Endothelial cell of umbilical vein (primary cell): ENCODE results near the gene RAP1GAP2. TPM values are rescaled to one million over a fixed set of nuclear protein-coding genes. Genes with fewer than 3 reads are reported as not detected.
A peak's percentile ranks its signal among the peaks of the same experiment; 100 is the strongest.

Experiments used
- BruUV-seq: library from RNA; stranded (reverse); fragments of 400-500 nt; replicated peaks from 2 replicates; lab custom pipeline; 2021; lab: Mats Ljungman, UMichigan
- CTCF ChIA-PET: fragments of 300-600, 350-600 bp; sonication (Branson Sonifier 250); formaldehyde crosslinking; loops from one replicate; lab custom pipeline; 2021; ENCODE audit warnings: antibody characterized with exemption, inconsistent platforms; lab: Charles Lee
- POLR2A ChIA-PET: fragments of 300-600, 350-600 bp; sonication (Branson Sonifier 250); formaldehyde crosslinking; loops from one replicate; lab custom pipeline; 2021; ENCODE audit warnings: antibody characterized with exemption, inconsistent platforms; lab: Charles Lee
- DNase-seq: peaks from one replicate; pipeline ENCODE4 v3.0.0-alpha.2; 2011; ENCODE audit warnings: low read depth, low spot score
- FAIRE-seq: peaks from 2 replicates; lab custom pipeline; 2011; peaks lifted over from hg19 to GRCh38; lab: Jason Lieb, UNC
- H2AFZ ChIP-seq: 2 replicates; pipeline ENCODE4 v1.6.0; 2012; ENCODE audit warnings: low read depth, low read length, control low read depth, inconsistent platforms
- H3K27ac ChIP-seq: 2 replicates; pipeline ENCODE4 v1.5.1; 2011; ENCODE audit warnings: low read depth, mild to moderate bottlenecking, control low read depth, low read length, moderate library complexity; ENCODE audit not compliant: insufficient read depth
- H3K27me3 ChIP-seq, 2 experiments: 2 replicates each; pipeline versions ENCODE4 v1.6.0 to v1.6.1; 2011; ENCODE audit warnings: low read length in 2 of 2, mixed read lengths in 1 of 2; ENCODE audit not compliant: control insufficient read depth in 2 of 2, insufficient read depth in 2 of 2
- H3K36me3 ChIP-seq, 2 experiments: 2 replicates in 1 of 2; 3 replicates in 1 of 2; pipeline ENCODE4 v1.5.1; 2011; ENCODE audit warnings: low read length in 2 of 2, mild to moderate bottlenecking in 1 of 2, moderate library complexity in 1 of 2; ENCODE audit not compliant: control insufficient read depth in 2 of 2, insufficient read depth in 2 of 2; ENCODE audit errors: extremely low read depth in 1 of 2
- H3K4me1 ChIP-seq: 3 replicates; pipeline ENCODE4 v1.5.1; 2011; ENCODE audit warnings: mild to moderate bottlenecking, low read length; ENCODE audit not compliant: control insufficient read depth, insufficient read depth; ENCODE audit errors: extremely low read depth
- H3K4me2 ChIP-seq: 2 replicates; pipeline ENCODE4 v1.6.1; 2011; ENCODE audit warnings: low read length, control low read depth, mixed read lengths; ENCODE audit not compliant: insufficient read depth
- H3K4me3 ChIP-seq, 3 experiments: fragments of 200-600 bp in 1 of 3; sonication (generic), shearing (Covaris generic) in 1 of 3; replicated peaks in 1 of 3; 2 replicates each; pipeline ENCODE4 v1.5.1; 2011 to 2016; ENCODE audit warnings: control low read depth in 3 of 3, low read length in 3 of 3, mild to moderate bottlenecking in 2 of 3, inconsistent platforms in 1 of 3, low read depth in 1 of 3, moderate library complexity in 1 of 3; ENCODE audit not compliant: insufficient read depth in 1 of 3
- H3K79me2 ChIP-seq: 2 replicates; pipeline ENCODE4 v1.6.0; 2012; ENCODE audit warnings: low read length, inconsistent platforms; ENCODE audit not compliant: control insufficient read depth, insufficient read depth
- H3K9ac ChIP-seq: replicated peaks from 2 replicates; pipeline ENCODE3; 2011; ENCODE audit warnings: low read length, control low read depth; ENCODE audit not compliant: insufficient read depth; ENCODE audit errors: extremely low read depth
- H3K9me1 ChIP-seq: replicated peaks from 3 replicates; pipeline ENCODE4 v1.6.0; 2011; ENCODE audit warnings: mild to moderate bottlenecking, low read length; ENCODE audit not compliant: control insufficient read depth, insufficient read depth; ENCODE audit errors: extremely low read depth
- H3K9me3 ChIP-seq: replicated peaks from 2 replicates; pipeline ENCODE4 v1.5.1; 2012; ENCODE audit warnings: low read length, inconsistent platforms; ENCODE audit not compliant: control insufficient read depth, insufficient read depth
- H4K20me1 ChIP-seq: replicated peaks from 2 replicates; pipeline ENCODE3; 2011; ENCODE audit warnings: mild to moderate bottlenecking, low read length; ENCODE audit not compliant: control insufficient read depth, insufficient read depth; ENCODE audit errors: extremely low read depth
- EZH2 ChIP-seq: IDR thresholded peaks from 2 replicates; pipeline ENCODE4 v1.6.1; 2012; ENCODE audit warnings: borderline replicate concordance, low read depth, mild to moderate bottlenecking, moderate library complexity, low read length, inconsistent platforms; ENCODE audit not compliant: severe bottlenecking
- GATA2 ChIP-seq: IDR thresholded peaks from 2 replicates; pipeline ENCODE4 v1.7.0; 2011; ENCODE audit warnings: low read depth, mild to moderate bottlenecking, moderate library complexity, mixed read lengths, low read length; ENCODE audit not compliant: insufficient read length, insufficient read depth
- JUN ChIP-seq: IDR thresholded peaks from 2 replicates; pipeline ENCODE4 v1.6.1; 2011; ENCODE audit warnings: borderline replicate concordance, low read depth; ENCODE audit not compliant: insufficient read length, insufficient read depth
- POLR2AphosphoS5 ChIP-seq: IDR thresholded peaks from 2 replicates; pipeline ENCODE4 v1.6.1; 2012; ENCODE audit warnings: low read depth, mild to moderate bottlenecking, control low read depth, low read length, moderate library complexity; ENCODE audit not compliant: insufficient read depth
- dilution Hi-C: fragments of 300-500 bp; cut with MboI; formaldehyde crosslinking; loops from one replicate; pipeline ENCODE4 v1.15.0; 2019; ENCODE audit warnings: low sequenced_read_pairs; ENCODE audit not compliant: extremely low pct_ligation_motif_present
- intact Hi-C: fragments of 100-400 bp; cut with micrococcal nuclease; formaldehyde crosslinking; loops from one replicate; pipeline ENCODE4 v1.10.0; 2022
- polyA plus RNA-seq, 4 experiments: library from polyadenylated mRNA; depleted of rRNA in 3 of 4; stranded (reverse) in 3 of 4; unstranded in 1 of 4; fragments of >200 nt; gene quantifications; 2 replicates each; pipeline versions ENCODE4 v1.2.1 to v1.2.3, GENCODE V29; 2011 to 2012; ENCODE audit warnings: missing spikeins in 1 of 4
- total RNA-seq: library from RNA; stranded (reverse); gene quantifications from 2 replicates; pipeline ENCODE4 v1.2.3, GENCODE V29; 2021
- TF ChIP-seq, protein P1 (sequence below): IDR thresholded peaks from 2 replicates; pipeline ENCODE4 v1.6.1; 2011; ENCODE audit not compliant: insufficient read depth, insufficient read length

Gene RAP1GAP2
- total and polyA plus RNA-seq, 2 donors (not counting 3 experiments of a cell fraction or from before 2014, with no cell fraction given) = 1.4 to 3.6 TPM

DNA sequence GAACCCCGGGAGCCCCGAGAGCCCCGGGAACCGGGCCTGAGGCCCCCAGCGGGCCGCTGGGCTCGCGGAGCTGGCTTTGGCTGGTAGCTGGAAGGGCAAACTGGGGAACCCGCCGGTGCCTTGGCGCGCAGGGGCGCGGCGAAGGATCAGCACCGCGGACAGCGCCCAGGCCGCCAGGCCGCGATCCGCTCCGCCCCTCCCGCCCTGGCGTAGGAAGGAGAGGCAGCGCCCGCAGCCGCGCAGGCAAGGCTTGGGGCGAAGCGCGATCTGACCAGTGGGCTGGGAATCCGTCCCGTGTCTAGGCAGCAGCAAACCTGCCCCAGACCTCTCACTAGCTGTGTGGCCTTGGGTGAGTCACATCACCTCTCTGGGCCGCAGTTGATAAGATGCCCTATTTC lies 46.5 kb upstream of the RAP1GAP2 start:
- FAIRE-seq (peak; percentile 84), DNase-seq (peak; percentile 68)
- Histone ChIP-seq H3K4me2 (no peak overlapping the region), H3K79me2 (no peaks in the 10 kb centered on the region), H3K9me3 (no peaks in the 10 kb centered on the region), H2AFZ (no peak overlapping the region), H3K4me3 (no peak overlapping the region), H3K9me1 (no peaks in the 10 kb centered on the region), H3K27ac (no peak overlapping the region), H3K9ac (no peak overlapping the region), H3K27me3 (peaks cover 17 to 18% of the 10 kb centered on the region in 2 experiments), H3K4me1 (no peaks in the 10 kb centered on the region), H3K36me3 (no peaks in the 10 kb centered on the region), H4K20me1 (no peaks in the 10 kb centered on the region)
- dilution Hi-C loops (no loop called here), intact Hi-C loops (no loop called here)
- no TSS peak for BruUV-seq
- TF ChIP-seq, protein P1, sequence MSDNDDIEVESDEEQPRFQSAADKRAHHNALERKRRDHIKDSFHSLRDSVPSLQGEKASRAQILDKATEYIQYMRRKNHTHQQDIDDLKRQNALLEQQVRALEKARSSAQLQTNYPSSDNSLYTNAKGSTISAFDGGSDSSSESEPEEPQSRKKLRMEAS = no peak
- no peak for TF ChIP-seq EZH2
- no peak for TF ChIP-seq GATA2
- no peak for TF ChIP-seq JUN
- POLR2A ChIA-PET = no interaction called here
- CTCF ChIA-PET = interaction anchor here (0.6 to 1.0 kb wide), 2 partner anchors 24 to 176 kb away, joined by 3 read pairs; no protein-coding TSS in a partner anchor

DNA sequence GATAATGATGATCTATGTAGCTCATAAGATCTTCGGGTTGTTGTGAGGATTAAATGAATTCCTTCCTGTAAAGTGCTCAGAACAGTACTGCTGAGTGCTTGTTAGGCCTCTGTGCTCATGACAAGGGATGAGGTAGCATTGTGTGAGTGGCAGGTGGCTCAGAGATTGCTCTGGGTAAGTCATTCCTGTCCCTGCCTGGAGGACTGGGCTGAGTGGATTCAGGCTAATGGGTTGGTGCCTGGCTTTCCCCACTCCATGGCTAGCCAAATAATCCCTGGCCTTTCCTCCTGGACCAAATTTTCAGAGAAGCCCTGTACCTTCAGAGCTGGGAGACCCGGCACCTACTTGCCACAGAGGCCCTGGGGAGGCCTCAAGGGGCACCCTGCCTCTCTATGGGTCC lies 45.5 kb upstream of the RAP1GAP2 start:
- H3K27me3 ChIP-seq = peaks cover 22 to 23% of the 10 kb centered on the region in 2 experiments
- FAIRE-seq = no peak
- no peaks in the 10 kb centered on the region for H3K79me2 ChIP-seq
- dilution Hi-C loops = no loop called here
- ChIA-PET CTCF (no interaction called here), POLR2A (no interaction called here)
- no peak overlapping the region for H3K27ac ChIP-seq
- no peak for DNase-seq
- no peak for TF ChIP-seq POLR2AphosphoS5
- TF ChIP-seq, protein P1 = no peak
- no peak overlapping the region for H3K9ac ChIP-seq
- H3K4me1 ChIP-seq = no peaks in the 10 kb centered on the region
- BruUV-seq = no TSS peak
- H3K9me1 ChIP-seq = no peaks in the 10 kb centered on the region
- no peak overlapping the region for H3K4me2 ChIP-seq
- intact Hi-C loops = no loop called here
- H3K4me3 ChIP-seq = no peak overlapping the region
- H4K20me1 ChIP-seq = no peaks in the 10 kb centered on the region
- H2AFZ ChIP-seq = no peak overlapping the region
- H3K36me3 ChIP-seq = no peaks in the 10 kb centered on the region
- H3K9me3 ChIP-seq = no peaks in the 10 kb centered on the region
